Measurements from ENCODE around the gene ATP13A1. TPM values are rescaled to one million over a fixed set of nuclear protein-coding genes. Genes with fewer than 3 reads are reported as not detected.

The ATP13A1 gene
- total RNA-seq, 2 experiments from 2014 or later, result 58.3 to 122 TPM

DNA sequence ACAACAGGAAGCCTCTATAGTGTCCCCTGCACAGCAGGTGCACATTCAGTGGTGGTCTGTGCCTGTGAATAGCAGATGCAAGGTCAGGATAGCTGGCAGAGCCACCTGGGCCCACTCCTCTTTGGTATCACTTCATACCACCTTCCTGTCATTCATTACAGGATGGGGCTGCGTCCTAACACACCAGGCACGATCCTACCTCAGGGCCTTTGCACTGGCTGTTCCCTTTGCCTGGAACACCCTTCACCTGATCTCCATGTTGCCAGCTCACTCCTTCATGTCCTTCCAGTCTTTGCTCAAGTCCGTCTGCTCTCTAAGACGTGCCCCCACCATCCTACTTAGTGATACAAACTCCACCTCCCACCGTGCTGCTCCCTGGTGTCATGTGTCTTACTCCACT, 30.8 kb downstream of the ATP13A1 start:
- H2AFZ ChIP-seq (ENCODE audit: low read length), result no peak overlapping the region
- no peak overlapping the region for H3K4me3 ChIP-seq (ENCODE audit: low read depth, low read length, poor library complexity, severe bottlenecking)
- no TSS peak for BruUV-seq (replicated peaks)
- CTCF ChIA-PET (ENCODE audit: unreplicated experiment), result no interaction called here
- H3K9me2 ChIP-seq (ENCODE audit: insufficient read depth, low read length), result no peaks in the 10 kb centered on the region
- no peak overlapping the region for H3K4me2 ChIP-seq (ENCODE audit: low read length)
- POLR2A ChIA-PET, result no interaction called here
- H3K4me1 ChIP-seq (ENCODE audit: insufficient read depth, low read length, poor library complexity, severe bottlenecking), result peaks cover 9% of the 10 kb centered on the region
- DNase-seq (ENCODE audit: low spot score), result no peak
- no peaks in the 10 kb centered on the region for H4K20me1 ChIP-seq (ENCODE audit: insufficient read depth, low read length)
- H3K36me3 ChIP-seq (ENCODE audit: insufficient read depth, low read length), result peaks cover 70% of the 10 kb centered on the region
- no peak overlapping the region for H3K27ac ChIP-seq (ENCODE audit: low read depth, low read length, poor library complexity, severe bottlenecking)
- intact Hi-C loops (cut with micrococcal nuclease; ENCODE audit: unreplicated experiment), result no loop called here
- TF ChIP-seq EZH2phosphoT487 (IDR thresholded peaks at IDR 0.05; ENCODE audit: borderline replicate concordance, low read depth, low read length) (no peak), CTCF (conservative IDR thresholded peaks at IDR 0.05; ENCODE audit: low read length) (no peak)
- no peaks in the 10 kb centered on the region for H3K9me3 ChIP-seq (ENCODE audit: low read length)
- H3K79me2 ChIP-seq (ENCODE audit: insufficient read depth, low read depth, low read length), result no peaks in the 10 kb centered on the region

DNA sequence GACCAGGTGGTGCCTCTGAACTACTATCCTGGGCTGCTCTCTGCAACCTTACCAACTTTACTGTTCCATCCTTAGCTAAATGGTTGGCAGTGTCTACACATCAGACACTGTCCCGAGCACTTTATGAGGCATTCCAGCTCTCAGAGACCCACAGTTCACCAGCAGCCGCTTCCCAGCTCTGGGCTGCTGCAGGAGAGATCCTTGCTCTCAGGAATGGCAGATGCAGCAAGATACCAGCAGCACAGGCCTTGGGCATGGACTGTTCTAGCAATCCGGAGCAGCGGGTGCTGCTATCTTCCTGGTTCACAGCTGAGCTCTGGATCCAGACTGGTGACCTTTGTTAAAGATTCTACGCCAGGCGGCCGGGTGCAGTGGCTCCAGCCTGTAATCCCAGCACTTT, 32.1 kb downstream of the ATP13A1 start:
- Histone ChIP-seq H3K9me3 (ENCODE audit: low read length) (no peaks in the 10 kb centered on the region), H3K4me2 (ENCODE audit: low read length) (no peak overlapping the region), H3K9me2 (ENCODE audit: insufficient read depth, low read length) (no peaks in the 10 kb centered on the region), H3K79me2 (ENCODE audit: insufficient read depth, low read depth, low read length) (no peaks in the 10 kb centered on the region), H3K4me1 (ENCODE audit: insufficient read depth, low read length, poor library complexity, severe bottlenecking) (peaks cover 18% of the 10 kb centered on the region), H3K27ac (ENCODE audit: low read depth, low read length, poor library complexity, severe bottlenecking) (no peak overlapping the region), H3K36me3 (ENCODE audit: insufficient read depth, low read length) (peaks cover 57% of the 10 kb centered on the region), H2AFZ (ENCODE audit: low read length) (no peak overlapping the region), H3K4me3 (ENCODE audit: low read depth, low read length, poor library complexity, severe bottlenecking) (no peak overlapping the region), H4K20me1 (ENCODE audit: insufficient read depth, low read length) (no peaks in the 10 kb centered on the region)
- TF ChIP-seq CTCF (conservative IDR thresholded peaks at IDR 0.05; ENCODE audit: low read length) (no peak), EZH2phosphoT487 (IDR thresholded peaks at IDR 0.05; ENCODE audit: borderline replicate concordance, low read depth, low read length) (no peak)
- DNase-seq (ENCODE audit: low spot score), result no peak
- intact Hi-C loops (cut with micrococcal nuclease; ENCODE audit: unreplicated experiment), result no loop called here
- BruUV-seq (replicated peaks), result no TSS peak
- CTCF ChIA-PET (ENCODE audit: unreplicated experiment), result no interaction called here
- POLR2A ChIA-PET, result no interaction called here

- CTCF ChIA-PET (ENCODE audit: unreplicated experiment), result no interaction called here
- intact Hi-C loops (cut with micrococcal nuclease; ENCODE audit: unreplicated experiment), result no loop called here
- Histone ChIP-seq H3K4me1 (ENCODE audit: insufficient read depth, low read length, poor library complexity, severe bottlenecking) (peaks cover 18% of the 10 kb centered on the region), H4K20me1 (ENCODE audit: insufficient read depth, low read length) (no peaks in the 10 kb centered on the region), H3K27ac (ENCODE audit: low read depth, low read length, poor library complexity, severe bottlenecking) (no peak overlapping the region), H3K4me3 (ENCODE audit: low read depth, low read length, poor library complexity, severe bottlenecking) (no peak overlapping the region), H3K4me2 (ENCODE audit: low read length) (no peak overlapping the region), H3K9me2 (ENCODE audit: insufficient read depth, low read length) (no peaks in the 10 kb centered on the region), H3K9me3 (ENCODE audit: low read length) (no peaks in the 10 kb centered on the region), H2AFZ (ENCODE audit: low read length) (no peak overlapping the region), H3K36me3 (ENCODE audit: insufficient read depth, low read length) (peaks cover 54% of the 10 kb centered on the region), H3K79me2 (ENCODE audit: insufficient read depth, low read depth, low read length) (no peaks in the 10 kb centered on the region)
- no peak for TF ChIP-seq EZH2phosphoT487 (IDR thresholded peaks at IDR 0.05; ENCODE audit: borderline replicate concordance, low read depth, low read length)
- no peak for TF ChIP-seq CTCF (conservative IDR thresholded peaks at IDR 0.05; ENCODE audit: low read length)
- no peak for DNase-seq (ENCODE audit: low spot score)
- no TSS peak for BruUV-seq (replicated peaks)
- POLR2A ChIA-PET, result no interaction called here
These were observed 33.0 kb downstream of the ATP13A1 start for GRCh38 chr19:19630426-19630825.
